Measurements from ENCODE around the gene STS.

STS gene

DNA sequence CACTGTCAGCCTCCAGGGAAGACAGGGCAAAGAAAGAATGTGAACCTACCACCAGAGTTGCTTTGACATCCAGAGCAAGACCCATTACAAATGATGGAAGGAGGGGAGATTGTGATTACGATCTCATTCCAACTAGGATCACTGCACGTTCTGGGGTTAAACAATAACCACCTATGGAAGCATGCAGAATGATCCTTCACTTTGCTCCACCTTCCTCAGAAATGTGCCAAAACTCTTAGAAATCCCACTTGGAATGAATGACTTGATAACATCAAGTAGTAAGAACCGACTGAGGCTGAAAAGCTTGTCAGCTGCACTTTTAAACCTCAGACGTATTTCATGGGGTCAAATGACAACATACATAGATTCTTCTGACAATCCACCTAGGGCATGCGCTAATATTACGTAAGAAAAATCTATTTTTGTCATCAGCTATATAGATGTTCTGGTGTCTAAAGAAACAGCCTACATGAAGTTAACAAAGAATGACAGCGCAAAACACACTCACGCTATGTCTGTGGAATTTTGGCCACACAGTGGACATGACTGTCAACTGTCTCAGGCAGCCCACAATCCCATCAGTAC, 3.5 kb upstream of the STS start:
- TF ChIP-seq TAF1 (IDR thresholded peaks at IDR 0.05; ENCODE audit: low read depth): no peak
- TF ChIP-seq FOXM1 (IDR thresholded peaks at IDR 0.05; ENCODE audit: borderline replicate concordance, low read depth): no peak
- TF ChIP-seq TEAD4 (IDR thresholded peaks at IDR 0.05): no peak
- TF ChIP-seq ZBTB7A (IDR thresholded peaks at IDR 0.05; ENCODE audit: low read depth): no peak
- TF ChIP-seq, protein P1, sequence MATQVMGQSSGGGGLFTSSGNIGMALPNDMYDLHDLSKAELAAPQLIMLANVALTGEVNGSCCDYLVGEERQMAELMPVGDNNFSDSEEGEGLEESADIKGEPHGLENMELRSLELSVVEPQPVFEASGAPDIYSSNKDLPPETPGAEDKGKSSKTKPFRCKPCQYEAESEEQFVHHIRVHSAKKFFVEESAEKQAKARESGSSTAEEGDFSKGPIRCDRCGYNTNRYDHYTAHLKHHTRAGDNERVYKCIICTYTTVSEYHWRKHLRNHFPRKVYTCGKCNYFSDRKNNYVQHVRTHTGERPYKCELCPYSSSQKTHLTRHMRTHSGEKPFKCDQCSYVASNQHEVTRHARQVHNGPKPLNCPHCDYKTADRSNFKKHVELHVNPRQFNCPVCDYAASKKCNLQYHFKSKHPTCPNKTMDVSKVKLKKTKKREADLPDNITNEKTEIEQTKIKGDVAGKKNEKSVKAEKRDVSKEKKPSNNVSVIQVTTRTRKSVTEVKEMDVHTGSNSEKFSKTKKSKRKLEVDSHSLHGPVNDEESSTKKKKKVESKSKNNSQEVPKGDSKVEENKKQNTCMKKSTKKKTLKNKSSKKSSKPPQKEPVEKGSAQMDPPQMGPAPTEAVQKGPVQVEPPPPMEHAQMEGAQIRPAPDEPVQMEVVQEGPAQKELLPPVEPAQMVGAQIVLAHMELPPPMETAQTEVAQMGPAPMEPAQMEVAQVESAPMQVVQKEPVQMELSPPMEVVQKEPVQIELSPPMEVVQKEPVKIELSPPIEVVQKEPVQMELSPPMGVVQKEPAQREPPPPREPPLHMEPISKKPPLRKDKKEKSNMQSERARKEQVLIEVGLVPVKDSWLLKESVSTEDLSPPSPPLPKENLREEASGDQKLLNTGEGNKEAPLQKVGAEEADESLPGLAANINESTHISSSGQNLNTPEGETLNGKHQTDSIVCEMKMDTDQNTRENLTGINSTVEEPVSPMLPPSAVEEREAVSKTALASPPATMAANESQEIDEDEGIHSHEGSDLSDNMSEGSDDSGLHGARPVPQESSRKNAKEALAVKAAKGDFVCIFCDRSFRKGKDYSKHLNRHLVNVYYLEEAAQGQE (IDR thresholded peaks at IDR 0.05; ENCODE audit: low read depth): no peak
- no peak for TF ChIP-seq TCF12 (IDR thresholded peaks at IDR 0.05; ENCODE audit: low read depth)
- TF ChIP-seq EP300 (IDR thresholded peaks at IDR 0.05; ENCODE audit: borderline replicate concordance): no peak
- TF ChIP-seq NFIC (IDR thresholded peaks at IDR 0.05): no peak
- no peak for TF ChIP-seq CREB1 (IDR thresholded peaks at IDR 0.05; ENCODE audit: low read depth)
- no peak for TF ChIP-seq RAD21 (IDR thresholded peaks at IDR 0.05; ENCODE audit: low read depth)
- TF ChIP-seq, protein P2, sequence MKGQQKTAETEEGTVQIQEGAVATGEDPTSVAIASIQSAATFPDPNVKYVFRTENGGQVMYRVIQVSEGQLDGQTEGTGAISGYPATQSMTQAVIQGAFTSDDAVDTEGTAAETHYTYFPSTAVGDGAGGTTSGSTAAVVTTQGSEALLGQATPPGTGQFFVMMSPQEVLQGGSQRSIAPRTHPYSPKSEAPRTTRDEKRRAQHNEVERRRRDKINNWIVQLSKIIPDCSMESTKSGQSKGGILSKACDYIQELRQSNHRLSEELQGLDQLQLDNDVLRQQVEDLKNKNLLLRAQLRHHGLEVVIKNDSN (IDR thresholded peaks at IDR 0.05): no peak
- TF ChIP-seq, protein P3, sequence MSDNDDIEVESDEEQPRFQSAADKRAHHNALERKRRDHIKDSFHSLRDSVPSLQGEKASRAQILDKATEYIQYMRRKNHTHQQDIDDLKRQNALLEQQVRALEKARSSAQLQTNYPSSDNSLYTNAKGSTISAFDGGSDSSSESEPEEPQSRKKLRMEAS (IDR thresholded peaks at IDR 0.05): no peak
- no peak for TF ChIP-seq YY1 (IDR thresholded peaks at IDR 0.05; ENCODE audit: low read depth)
- no peak for TF ChIP-seq EGR1 (IDR thresholded peaks at IDR 0.05)
- no peak for TF ChIP-seq CEBPB (IDR thresholded peaks at IDR 0.05)

DNA sequence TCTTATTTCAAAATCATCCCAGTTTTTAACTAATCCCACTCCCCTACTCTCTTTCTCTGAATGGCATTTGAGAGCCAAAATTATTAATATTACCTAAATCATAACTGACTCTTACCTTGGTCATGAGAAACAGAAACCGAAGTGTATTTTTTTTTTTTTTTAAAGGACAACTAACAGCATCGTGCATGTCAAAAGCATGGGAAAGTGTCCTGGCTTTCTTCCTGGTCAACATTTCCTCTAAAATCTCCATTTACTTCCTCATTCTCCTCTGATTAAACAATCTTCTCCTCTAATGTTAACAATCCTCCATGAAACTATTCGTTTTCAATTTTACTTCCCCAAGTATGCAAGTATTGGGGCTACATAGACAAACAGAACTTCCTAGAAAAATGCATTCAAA, 2.1 kb upstream of the STS start:
- TF ChIP-seq RAD21 (IDR thresholded peaks at IDR 0.05; ENCODE audit: low read depth) (no peak), FOXM1 (IDR thresholded peaks at IDR 0.05; ENCODE audit: borderline replicate concordance, low read depth) (no peak), YY1 (IDR thresholded peaks at IDR 0.05; ENCODE audit: low read depth) (no peak), CREB1 (IDR thresholded peaks at IDR 0.05; ENCODE audit: low read depth) (no peak), TCF12 (IDR thresholded peaks at IDR 0.05; ENCODE audit: low read depth) (no peak), EGR1 (IDR thresholded peaks at IDR 0.05) (no peak), TAF1 (IDR thresholded peaks at IDR 0.05; ENCODE audit: low read depth) (no peak), TEAD4 (IDR thresholded peaks at IDR 0.05) (no peak)
- TF ChIP-seq, protein P1 (IDR thresholded peaks at IDR 0.05; ENCODE audit: low read depth): no peak
- TF ChIP-seq, protein P2 (IDR thresholded peaks at IDR 0.05): no peak
- TF ChIP-seq, protein P3 (IDR thresholded peaks at IDR 0.05): no peak

DNA sequence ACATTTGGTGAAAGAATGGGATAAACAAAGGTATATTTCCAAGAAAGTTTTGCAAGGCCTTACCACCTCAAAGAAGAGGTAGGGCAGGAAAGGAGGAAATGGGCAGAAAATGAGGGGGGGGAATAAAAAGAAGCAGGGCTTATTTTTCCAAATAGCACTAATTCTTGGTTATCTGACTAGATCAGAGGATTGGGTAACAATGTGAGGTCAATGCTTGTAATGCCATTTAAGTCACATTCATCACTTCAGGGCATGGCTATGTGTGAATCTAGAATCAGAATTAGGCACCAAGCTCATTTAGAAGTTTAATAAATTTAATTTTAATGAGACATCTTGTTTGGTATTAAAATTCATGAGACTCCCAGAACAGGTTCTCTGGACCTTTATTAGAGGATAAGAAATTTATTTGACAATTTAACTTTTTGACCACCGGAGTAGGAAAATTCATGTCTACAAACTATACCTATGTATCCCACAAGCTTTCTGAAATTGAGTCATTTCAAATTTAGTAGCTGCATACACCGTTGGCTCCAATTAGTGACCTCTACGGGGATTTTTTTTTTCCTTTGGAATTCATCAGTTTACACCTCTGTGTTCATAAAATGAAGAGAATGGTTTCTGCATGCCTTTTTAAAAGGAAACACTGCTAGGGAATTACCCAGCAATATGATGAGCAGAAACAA, 1.4 kb upstream of the STS start:
- no peak for TF ChIP-seq CEBPB (IDR thresholded peaks at IDR 0.05)
- TF ChIP-seq, protein P1 (IDR thresholded peaks at IDR 0.05; ENCODE audit: low read depth): no peak

DNA sequence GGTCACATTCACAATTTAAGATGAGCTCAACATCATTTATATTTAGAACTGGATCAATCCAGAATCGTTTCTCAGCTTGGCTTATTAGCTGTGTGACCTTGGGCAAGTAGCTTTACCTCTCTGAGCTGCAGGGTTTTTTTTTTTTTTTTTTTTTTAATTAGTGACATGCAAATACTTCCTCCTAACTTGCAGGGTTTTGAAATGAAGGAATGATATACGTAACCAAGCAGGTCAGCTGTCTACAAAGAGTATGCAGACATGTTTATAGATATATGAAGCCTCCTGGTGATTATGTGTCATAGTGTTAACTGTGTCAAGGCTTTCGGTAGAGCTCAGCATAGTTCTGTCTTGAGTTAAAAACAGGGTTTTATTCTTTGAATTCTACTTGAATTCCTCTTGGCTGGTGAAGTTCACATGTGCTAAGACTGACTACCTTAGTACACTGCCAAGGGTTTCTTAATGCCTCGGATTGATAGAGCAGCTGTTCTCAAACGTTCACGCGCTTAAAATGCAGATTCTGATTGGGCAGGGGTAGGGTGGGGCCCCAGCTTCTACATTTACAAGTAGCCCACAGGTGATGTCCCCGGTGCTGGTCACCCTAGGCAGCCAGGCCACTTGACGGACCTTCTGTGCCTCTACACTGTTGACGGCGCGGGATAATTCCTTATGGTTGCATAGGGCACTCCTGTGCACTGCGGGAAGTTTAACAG, 654 bp upstream of the STS start:
- TF ChIP-seq YY1 (IDR thresholded peaks at IDR 0.05; ENCODE audit: low read depth) (no peak), FOXM1 (IDR thresholded peaks at IDR 0.05; ENCODE audit: borderline replicate concordance, low read depth) (no peak), EP300 (IDR thresholded peaks at IDR 0.05; ENCODE audit: borderline replicate concordance) (no peak), RAD21 (IDR thresholded peaks at IDR 0.05; ENCODE audit: low read depth) (no peak), ZBTB7A (IDR thresholded peaks at IDR 0.05; ENCODE audit: low read depth) (no peak), TAF1 (IDR thresholded peaks at IDR 0.05; ENCODE audit: low read depth) (no peak), TCF12 (IDR thresholded peaks at IDR 0.05; ENCODE audit: low read depth) (no peak)
- TF ChIP-seq, protein P3 (IDR thresholded peaks at IDR 0.05): no peak
- TF ChIP-seq, protein P2 (IDR thresholded peaks at IDR 0.05): no peak
